H9 (cell line): Measurements from ENCODE around the gene FAM3A. TPM values are rescaled to one million over a fixed set of nuclear protein-coding genes. Genes with fewer than 3 reads are reported as not detected.
"Not testable (repeated sequence)": the region's sequence is repeated elsewhere in the genome, so short reads cannot be mapped to it uniquely, and the experiment has no call there.

Experiments
- DNase-seq: peaks from one replicate; pipeline ENCODE4 v3.0.0-alpha.2; 2017
- H2AFZ ChIP-seq: one replicate; pipeline ENCODE4 v1.6.1; 2013; ENCODE audit warnings: mild to moderate bottlenecking, low read length, control low read depth, moderate library complexity
- H2AK5ac ChIP-seq: 2 replicates; pipeline ENCODE4 v1.6.1; 2013; ENCODE audit warnings: low read length, control low read depth, mixed read lengths; ENCODE audit not compliant: insufficient read length
- H2BK120ac ChIP-seq: one replicate; pipeline ENCODE4 v1.6.1; 2013; ENCODE audit warnings: low read depth, mild to moderate bottlenecking, low read length, control low read depth, inconsistent platforms; ENCODE audit not compliant: poor library complexity, severe bottlenecking
- H2BK12ac ChIP-seq: 2 replicates; pipeline ENCODE4 v1.6.1; 2013; ENCODE audit warnings: low read length, control low read depth, mixed read lengths, low read depth; ENCODE audit not compliant: insufficient read length
- H2BK15ac ChIP-seq: 2 replicates; pipeline ENCODE4 v1.6.1; 2013; ENCODE audit warnings: low read depth, low read length, control low read depth
- H2BK20ac ChIP-seq: one replicate; pipeline ENCODE4 v1.6.1; 2013; ENCODE audit warnings: low read depth, mild to moderate bottlenecking, low read length, control low read depth, inconsistent platforms; ENCODE audit not compliant: poor library complexity, severe bottlenecking
- H2BK5ac ChIP-seq: 2 replicates; pipeline ENCODE4 v1.6.1; 2013; ENCODE audit warnings: low read length, control low read depth, mixed read lengths; ENCODE audit not compliant: insufficient read length
- H3K14ac ChIP-seq: 2 replicates; pipeline ENCODE4 v1.6.1; 2013; ENCODE audit warnings: low read length, control low read depth; ENCODE audit not compliant: insufficient read depth
- H3K18ac ChIP-seq: 2 replicates; pipeline ENCODE4 v1.6.1; 2013; ENCODE audit warnings: low read depth, mild to moderate bottlenecking, mixed read lengths, low read length, control low read depth; ENCODE audit not compliant: insufficient read length
- H3K23ac ChIP-seq: 2 replicates; pipeline ENCODE4 v1.6.1; 2013; ENCODE audit warnings: low read length, control low read depth, mixed read lengths, low read depth; ENCODE audit not compliant: insufficient read length
- H3K23me2 ChIP-seq: 2 replicates; pipeline ENCODE4 v1.6.1; 2013; ENCODE audit warnings: low read depth, mild to moderate bottlenecking, mixed read lengths, low read length, control low read depth; ENCODE audit not compliant: insufficient read length, poor library complexity, severe bottlenecking
- H3K27ac ChIP-seq: 2 replicates; pipeline ENCODE4 v1.5.1; 2013; ENCODE audit warnings: low read length, control low read depth, mixed read lengths, low read depth; ENCODE audit not compliant: insufficient read length
- H3K27me3 ChIP-seq: 2 replicates; pipeline ENCODE4 v1.6.1; 2013; ENCODE audit warnings: low read length, control low read depth, inconsistent platforms; ENCODE audit not compliant: insufficient read depth
- H3K4ac ChIP-seq: 2 replicates; pipeline ENCODE4 v1.6.1; 2013; ENCODE audit warnings: low read depth, mild to moderate bottlenecking, control low read depth, inconsistent platforms, low read length, moderate library complexity
- H3K4me1 ChIP-seq: 2 replicates; pipeline ENCODE4 v1.6.1; 2013; ENCODE audit warnings: low read length, control low read depth, inconsistent platforms; ENCODE audit not compliant: insufficient read depth
- H3K4me2 ChIP-seq: 2 replicates; pipeline ENCODE4 v1.6.1; 2013; ENCODE audit warnings: low read length, control low read depth, mixed read lengths; ENCODE audit not compliant: insufficient read length, insufficient read depth
- H3K56ac ChIP-seq: 2 replicates; pipeline ENCODE4 v1.6.1; 2013; ENCODE audit warnings: low read depth, mild to moderate bottlenecking, mixed read lengths, low read length, control low read depth; ENCODE audit not compliant: insufficient read length
- H3K79me1 ChIP-seq: 2 replicates; pipeline ENCODE4 v1.6.1; 2013; ENCODE audit warnings: low read depth, mild to moderate bottlenecking, moderate library complexity, low read length, control low read depth, inconsistent platforms; ENCODE audit not compliant: insufficient read depth, poor library complexity, severe bottlenecking
- H3K79me2 ChIP-seq: 2 replicates; pipeline ENCODE4 v1.6.1; 2013; ENCODE audit warnings: low read length, control low read depth, inconsistent platforms; ENCODE audit not compliant: insufficient read depth
- H3K9ac ChIP-seq: 2 replicates; pipeline ENCODE4 v1.6.1; 2013; ENCODE audit warnings: low read length, control low read depth, mixed read lengths; ENCODE audit not compliant: insufficient read length; ENCODE audit errors: extremely low read depth
- H3K9me3 ChIP-seq: one replicate; pipeline ENCODE4 v1.6.1; 2013; ENCODE audit warnings: low read depth, low read length, inconsistent platforms; ENCODE audit not compliant: control insufficient read depth
- H3T11ph ChIP-seq: one replicate; pipeline ENCODE4 v1.6.1; 2013; ENCODE audit warnings: mild to moderate bottlenecking, low read length, control low read depth, inconsistent platforms
- H4K20me1 ChIP-seq: one replicate; pipeline ENCODE4 v1.6.1; 2013; ENCODE audit not compliant: control insufficient read depth, insufficient read length, insufficient read depth
- H4K5ac ChIP-seq: 2 replicates; pipeline ENCODE4 v1.6.1; 2013; ENCODE audit warnings: low read depth, mild to moderate bottlenecking, mixed read lengths, low read length, control low read depth; ENCODE audit not compliant: insufficient read length
- H4K8ac ChIP-seq: replicated peaks from 2 replicates; pipeline ENCODE4 v1.6.1; 2013; ENCODE audit warnings: low read length, control low read depth, mixed read lengths, low read depth; ENCODE audit not compliant: insufficient read length
- H4K91ac ChIP-seq: 2 replicates; pipeline ENCODE4 v1.6.1; 2013; ENCODE audit warnings: low read depth, mild to moderate bottlenecking, moderate library complexity, mixed read lengths, low read length, control low read depth; ENCODE audit not compliant: insufficient read length
- H3K27ac Mint-ChIP-seq, 3 experiments: 2 replicates in 2 of 3; 3 replicates in 1 of 3; pipeline ENCODE4 v1.8.0; 2020 to 2021; ENCODE audit warnings: mixed read lengths in 3 of 3, mild to moderate bottlenecking in 1 of 3, moderate library complexity in 1 of 3
- H3K27me3 Mint-ChIP-seq: 2 replicates; pipeline ENCODE4 v1.8.0; 2021; ENCODE audit warnings: low read depth, mild to moderate bottlenecking, moderate library complexity, mixed read lengths
- H3K36me3 Mint-ChIP-seq, 3 experiments: 2 replicates in 2 of 3; 3 replicates in 1 of 3; pipeline ENCODE4 v1.8.0; 2020 to 2021; ENCODE audit warnings: low read depth in 3 of 3, mixed read lengths in 3 of 3; ENCODE audit not compliant: insufficient read depth in 1 of 3
- H3K4me1 Mint-ChIP-seq, 2 experiments: 2 replicates each; pipeline ENCODE4 v1.8.0; 2020; ENCODE audit warnings: mixed read lengths in 2 of 2
- H3K4me3 Mint-ChIP-seq, 2 experiments: 2 replicates in 1 of 2; 3 replicates in 1 of 2; pipeline ENCODE4 v1.8.0; 2020 to 2021; ENCODE audit warnings: mild to moderate bottlenecking in 2 of 2, mixed read lengths in 2 of 2, moderate library complexity in 1 of 2
- H3K9me3 Mint-ChIP-seq, 2 experiments: 2 replicates in 1 of 2; 3 replicates in 1 of 2; pipeline ENCODE4 v1.8.0; 2020; ENCODE audit warnings: mild to moderate bottlenecking in 2 of 2, mixed read lengths in 2 of 2, moderate library complexity in 1 of 2
- CTCF ChIP-seq: fragments of 200-600 bp; sonication (generic); conservative IDR thresholded peaks from 3 replicates; pipeline ENCODE4 v1.8.0; 2021; ENCODE audit warnings: antibody characterized with exemption, mild to moderate bottlenecking
- WGBS: extraction: QIAGEN DNeasy Blood & Tissue Kit; methylation state at CpG from one replicate; pipeline ENCODE4 v1.1.7; 2013; ENCODE audit warnings: missing lambda C conversion rate, low lambda C conversion rate, mixed read lengths; ENCODE audit not compliant: insufficient read length; ENCODE audit errors: extremely low coverage; 5-methylcytosine and 5-hydroxymethylcytosine counted together
- total RNA-seq: library from RNA; stranded (reverse); gene quantifications from 2 replicates; pipeline ENCODE4 v1.2.1, GENCODE V29; 2021

FAM3A gene
- total RNA-seq, 1 experiment from 2014 or later, result 22.8 TPM

- H3K18ac ChIP-seq, result no peak overlapping the region
- no peak overlapping the region for H3K14ac ChIP-seq
- no peaks in the 10 kb centered on the region for H4K20me1 ChIP-seq
- H3K4me2 ChIP-seq, result no peak overlapping the region
- H3K4ac ChIP-seq, result no peak overlapping the region
- Mint-ChIP-seq H3K9me3 (peaks cover 55 to 60% of the 10 kb centered on the region in 2 experiments), H3K27ac (no peak overlapping the region), H3K4me1 (no peaks in the 10 kb centered on the region), H3K4me3 (no peak overlapping the region), H3K36me3 (peaks cover 11 to 20% (median 20%) of the 10 kb centered on the region in 3 experiments), H3K27me3 (peaks cover 2% of the 10 kb centered on the region; the same call in 1 of the 2 replicates)
- DNase-seq, result no peak
- H3K9ac ChIP-seq, result no peak overlapping the region
- TF ChIP-seq CTCF, result no peak
- no peaks in the 10 kb centered on the region for H3K4me1 ChIP-seq
- no peak overlapping the region for H4K91ac ChIP-seq
- no peak overlapping the region for H2BK15ac ChIP-seq
- no peaks in the 10 kb centered on the region for H3K79me2 ChIP-seq
- H3K23ac ChIP-seq, result no peak overlapping the region
- H3T11ph ChIP-seq, result no peak overlapping the region
- H4K8ac ChIP-seq, result no peak overlapping the region
- no peak overlapping the region for H2BK120ac ChIP-seq
- H2BK12ac ChIP-seq, result no peak overlapping the region
- H3K27me3 ChIP-seq, result no peaks in the 10 kb centered on the region
- WGBS, result no CpG with 5 or more reads among the region's 8 CpGs
- no peak overlapping the region for H3K56ac ChIP-seq
- H4K5ac ChIP-seq, result no peak overlapping the region
- no peak overlapping the region for H2AFZ ChIP-seq
- no peak overlapping the region for H2AK5ac ChIP-seq
- no peak overlapping the region for H2BK20ac ChIP-seq
- H3K79me1 ChIP-seq, result no peaks in the 10 kb centered on the region
- H2BK5ac ChIP-seq, result no peak overlapping the region
- no peaks in the 10 kb centered on the region for H3K23me2 ChIP-seq
- no peak overlapping the region for H3K27ac ChIP-seq
- H3K9me3 ChIP-seq, result peaks cover 8% of the 10 kb centered on the region
Measured at GRCh38 chrX:154502098-154502497, 13.9 kb downstream of the FAM3A start.

- not testable (repeated sequence) for H4K91ac ChIP-seq
- no CpG with 5 or more reads among the region's 7 CpGs for WGBS
Measured at GRCh38 chrX:154501423-154501822, 14.6 kb downstream of the FAM3A start.

More at GRCh38 chrX:154501423-154501822, 14.6 kb downstream of the FAM3A start:
- H4K8ac ChIP-seq, H3T11ph ChIP-seq, H3K56ac ChIP-seq, H2BK20ac ChIP-seq, H3K4ac ChIP-seq, H3K4me2 ChIP-seq, H3K27me3 Mint-ChIP-seq, H3K79me2 ChIP-seq, H2BK120ac ChIP-seq, H2BK15ac ChIP-seq, H3K18ac ChIP-seq, H4K20me1 ChIP-seq, H3K23ac ChIP-seq, H3K9ac ChIP-seq, H3K4me1 Mint-ChIP-seq, H3K27ac Mint-ChIP-seq, H3K79me1 ChIP-seq, H2AFZ ChIP-seq, H3K4me3 Mint-ChIP-seq, H2BK5ac ChIP-seq, H2BK12ac ChIP-seq, DNase-seq, H2AK5ac ChIP-seq, H3K27ac ChIP-seq, H3K14ac ChIP-seq, H4K5ac ChIP-seq, H3K23me2 ChIP-seq, H3K9me3 ChIP-seq, H3K27me3 ChIP-seq, H3K4me1 ChIP-seq: not testable (repeated sequence)
- Mint-ChIP-seq H3K36me3 (peaks cover 10 to 17% (median 17%) of the 10 kb centered on the region in 3 experiments), H3K9me3 (peaks cover 58 to 61% of the 10 kb centered on the region in 2 experiments)
